SKM-1 treated with dmso at 0.1 percent for 144 hours (cell line): ENCODE data around the gene HMCN2.

Experiments
- DNase-seq: peaks from one replicate; lab custom pipeline; 2025; ENCODE audit not compliant: unreplicated experiment; lab: John Stamatoyannopoulos, UW

HMCN2 gene

DNA sequence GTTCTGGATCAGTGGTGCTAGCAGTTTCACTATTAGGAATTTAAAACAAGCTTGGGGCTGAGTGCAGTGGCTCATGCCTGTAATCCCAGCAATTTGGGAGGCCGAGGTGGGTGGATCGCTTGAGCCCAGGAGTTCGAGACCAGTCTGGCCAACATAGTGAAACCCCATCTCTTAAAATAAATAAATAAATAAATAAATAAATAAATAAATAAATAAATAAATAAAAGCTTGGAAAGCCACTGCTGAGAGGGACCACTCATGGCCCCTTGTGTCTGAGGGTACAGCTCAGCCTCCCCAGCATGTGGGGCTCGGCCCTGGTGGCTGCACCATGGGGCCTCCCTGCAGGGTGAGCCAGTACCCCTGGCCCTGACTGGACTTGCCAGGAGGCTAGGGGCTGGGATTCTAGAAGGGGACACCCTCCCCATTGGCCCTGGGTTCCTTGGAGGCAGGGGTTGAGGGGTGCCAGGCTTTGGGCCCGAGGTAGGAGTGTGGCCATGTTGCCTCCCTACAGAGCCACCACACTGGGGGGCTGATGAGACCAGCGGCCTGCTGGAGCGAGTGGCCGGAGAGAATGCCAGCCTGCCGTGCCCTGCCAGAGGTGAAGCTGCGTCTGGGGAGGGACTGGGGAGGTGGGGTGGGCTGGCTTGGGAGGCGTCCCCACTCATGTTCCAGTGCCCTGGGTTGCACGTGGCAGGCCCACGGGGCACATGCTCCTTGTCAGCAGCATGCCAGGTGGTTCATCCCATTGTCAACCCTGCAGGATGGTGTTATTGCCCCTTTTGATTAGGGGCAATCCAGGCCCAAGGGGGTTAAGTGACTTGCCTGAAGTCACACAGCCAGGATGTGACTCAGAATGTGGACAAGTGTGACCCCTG, 76.5 kb downstream of the HMCN2 start:
- no peak for DNase-seq

DNA sequence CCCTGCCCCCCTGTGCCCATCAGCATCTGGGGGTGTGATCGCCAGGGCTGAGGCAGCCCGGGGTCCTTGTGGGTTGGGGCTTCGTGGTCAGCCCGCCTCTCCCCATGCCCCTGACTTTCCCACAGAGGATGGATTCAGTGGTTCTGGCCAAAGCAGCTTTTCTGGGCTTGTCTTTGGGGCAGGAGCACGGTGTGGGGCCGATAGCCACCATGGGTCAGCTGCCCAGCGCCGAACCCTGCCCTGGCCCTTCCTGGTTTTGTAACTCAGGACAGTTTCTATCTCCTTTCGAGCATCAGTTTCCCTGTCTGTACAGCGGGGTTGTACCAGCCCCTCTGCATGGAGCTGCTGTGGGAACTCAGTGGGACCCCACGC, 77.1 kb downstream of the HMCN2 start:
- no peak for DNase-seq

DNA sequence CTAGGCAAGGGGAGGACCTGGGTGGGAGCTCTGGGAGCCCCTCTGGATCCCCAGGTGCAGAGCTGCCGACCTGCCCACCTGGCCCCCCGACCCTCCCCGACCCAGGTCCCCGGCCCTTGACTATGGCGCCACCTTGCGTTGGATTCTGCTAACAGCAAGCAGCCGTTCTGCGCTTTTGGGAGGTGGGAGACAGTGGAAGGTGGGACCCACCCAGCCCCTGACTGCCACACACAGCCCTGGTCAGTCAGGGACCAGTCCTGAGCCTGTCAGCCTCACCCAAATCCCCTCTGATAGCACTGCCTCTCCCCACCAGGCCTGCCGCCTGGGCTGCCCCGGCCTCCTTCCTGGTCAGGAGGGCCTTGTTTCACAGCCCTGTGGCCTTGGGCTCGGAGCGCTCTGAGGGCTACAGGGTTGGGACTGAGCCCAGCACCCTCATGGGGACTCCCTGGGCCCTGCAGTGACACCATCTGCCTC, 77.9 kb downstream of the HMCN2 start:
- DNase-seq: no peak

DNA sequence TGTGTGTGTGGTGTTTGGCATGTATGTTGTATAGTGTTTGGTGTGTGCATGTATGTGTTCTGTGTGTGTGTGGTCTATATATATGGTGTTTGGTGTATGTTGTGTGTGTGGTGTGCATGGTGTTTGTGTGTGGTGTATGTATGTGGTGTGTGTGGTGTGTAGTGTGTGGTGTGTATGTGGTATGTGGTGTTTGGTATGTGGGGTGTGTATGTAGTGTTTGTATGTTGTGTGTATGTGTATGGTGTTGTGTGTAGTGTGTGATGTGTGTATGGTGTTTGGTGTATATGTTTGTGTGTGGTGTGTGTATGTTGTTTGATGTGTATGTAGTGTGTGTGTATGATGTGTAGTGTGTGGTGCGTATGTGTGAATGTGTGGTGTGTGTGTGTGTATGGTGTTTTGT, 78.8 kb downstream of the HMCN2 start:
- no peak for DNase-seq

DNA sequence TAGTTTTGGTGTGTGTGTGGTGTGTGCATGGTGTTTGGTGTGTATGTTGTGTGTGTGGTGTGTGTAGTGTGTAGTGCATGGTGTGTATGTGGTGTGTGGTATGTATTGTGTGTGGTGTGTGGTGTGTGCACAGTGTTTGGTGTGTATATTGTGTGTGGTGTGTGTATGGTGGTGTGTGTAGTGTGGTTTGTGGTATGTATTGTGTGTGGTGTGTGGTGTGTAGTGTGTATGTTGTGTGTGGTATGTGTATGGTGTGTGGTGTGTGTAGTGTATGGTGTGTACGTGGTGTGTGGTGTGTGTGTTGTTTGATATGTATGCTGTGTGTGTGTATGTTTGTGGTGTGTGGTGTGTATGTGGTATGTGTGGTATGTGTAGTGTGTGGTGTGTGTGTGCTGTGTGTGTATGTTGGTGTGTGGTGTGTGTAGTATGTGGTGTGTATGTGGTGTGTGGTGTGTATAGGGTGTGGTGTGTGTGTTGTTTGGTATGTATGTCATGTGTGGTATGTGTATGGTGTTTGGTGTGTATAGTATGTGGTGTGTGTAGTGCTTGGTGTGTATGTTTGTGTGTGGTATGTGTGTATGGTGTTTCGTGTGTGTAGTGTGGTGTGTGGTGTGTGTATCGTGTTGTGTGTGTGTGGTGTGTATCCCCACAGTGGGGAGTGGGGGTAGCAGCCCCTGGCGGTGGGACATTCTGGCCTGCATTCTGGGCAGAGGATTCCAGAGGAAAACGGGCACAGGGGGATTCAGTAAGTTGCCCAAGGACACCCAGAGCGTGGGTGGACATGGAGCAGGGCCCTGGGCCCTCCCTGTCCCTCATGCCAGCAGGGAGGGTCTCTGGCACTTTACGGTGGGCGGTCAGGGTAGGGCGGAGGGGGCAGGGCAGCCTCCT, 79.7 kb downstream of the HMCN2 start:
- no peak for DNase-seq

DNA sequence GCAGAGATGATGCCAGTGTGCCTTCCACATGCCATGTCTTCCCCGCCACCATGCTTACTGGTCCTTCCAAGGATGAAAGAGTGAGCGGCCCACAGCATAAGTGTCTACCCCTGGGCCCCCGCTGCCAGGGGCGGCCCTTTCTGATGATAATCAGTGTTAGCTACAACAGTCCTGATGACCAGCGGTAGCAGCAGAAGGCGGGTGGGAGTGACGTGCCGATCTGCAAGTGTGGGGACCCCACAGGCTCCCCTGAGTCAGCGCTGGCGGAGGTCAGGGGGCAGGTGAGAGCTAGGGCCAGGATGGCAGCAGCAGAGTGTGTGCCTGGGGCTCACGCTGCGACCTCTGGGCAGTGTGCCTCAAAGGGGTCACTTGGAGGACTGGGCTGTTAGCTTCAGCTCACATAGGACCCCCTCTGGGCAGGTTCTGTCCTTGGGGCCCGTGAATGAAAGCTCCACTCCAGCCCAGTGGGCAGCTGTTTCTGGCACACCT, 80.4 kb downstream of the HMCN2 start:
- DNase-seq: no peak

DNA sequence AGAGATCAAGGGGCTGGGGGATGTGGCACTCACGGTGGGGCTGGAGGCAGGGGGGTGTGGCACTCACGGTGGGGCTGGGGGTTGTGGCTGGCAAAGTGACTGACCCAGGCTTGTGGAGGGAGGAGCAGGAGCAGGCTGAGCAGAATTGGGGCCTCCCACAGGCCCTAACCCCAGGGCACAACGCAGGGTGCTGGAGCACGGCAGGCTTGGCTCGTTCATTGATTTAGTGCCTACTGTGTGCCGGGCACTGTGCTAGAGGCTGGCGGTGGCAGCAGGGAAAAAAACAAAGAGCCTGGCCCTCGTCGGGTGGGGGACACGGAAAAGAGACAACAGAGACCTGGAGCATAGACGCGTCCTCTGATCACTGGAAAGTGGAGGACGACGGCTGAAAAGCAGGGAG, 80.9 kb downstream of the HMCN2 start:
- no peak for DNase-seq

DNA sequence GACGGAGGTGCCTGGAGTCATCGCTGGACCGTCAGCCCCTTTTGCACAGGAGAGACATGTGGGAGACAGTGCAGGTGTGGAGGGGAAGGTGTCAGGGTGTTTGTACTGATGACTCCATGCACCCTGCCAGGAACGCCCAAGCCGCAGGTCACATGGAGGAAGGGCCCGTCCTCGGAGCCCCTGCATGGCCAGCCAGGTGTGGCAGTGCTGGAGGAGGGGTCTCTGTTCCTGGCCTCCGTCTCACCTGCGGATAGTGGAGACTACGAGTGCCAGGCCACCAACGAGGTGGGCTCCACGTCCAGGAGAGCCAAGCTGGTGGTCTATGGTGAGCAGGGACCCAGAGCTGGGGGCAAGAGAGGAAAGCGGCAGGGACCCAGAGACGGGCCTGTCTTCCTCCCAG, 81.5 kb downstream of the HMCN2 start:
- no peak for DNase-seq

DNA sequence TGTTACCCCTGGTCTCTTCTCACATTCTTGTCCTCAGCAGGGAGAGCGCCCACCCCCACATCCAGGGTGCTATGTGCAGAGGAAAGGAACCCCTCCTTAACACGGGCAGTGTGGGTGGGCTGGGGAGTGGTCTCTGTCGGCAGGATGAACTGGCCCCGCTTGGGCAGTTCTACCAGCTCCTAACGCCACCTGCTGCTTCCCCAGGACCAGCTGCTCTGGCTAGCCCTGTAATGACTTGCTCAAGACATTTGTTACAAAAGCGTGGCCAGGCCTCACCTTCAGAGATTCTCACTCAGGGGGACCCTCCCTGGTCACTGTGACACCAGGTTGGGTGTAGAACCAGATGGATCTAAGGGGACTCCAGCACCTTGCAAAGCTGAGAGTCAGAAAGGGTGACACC, 82.4 kb downstream of the HMCN2 start:
- no peak for DNase-seq

DNA sequence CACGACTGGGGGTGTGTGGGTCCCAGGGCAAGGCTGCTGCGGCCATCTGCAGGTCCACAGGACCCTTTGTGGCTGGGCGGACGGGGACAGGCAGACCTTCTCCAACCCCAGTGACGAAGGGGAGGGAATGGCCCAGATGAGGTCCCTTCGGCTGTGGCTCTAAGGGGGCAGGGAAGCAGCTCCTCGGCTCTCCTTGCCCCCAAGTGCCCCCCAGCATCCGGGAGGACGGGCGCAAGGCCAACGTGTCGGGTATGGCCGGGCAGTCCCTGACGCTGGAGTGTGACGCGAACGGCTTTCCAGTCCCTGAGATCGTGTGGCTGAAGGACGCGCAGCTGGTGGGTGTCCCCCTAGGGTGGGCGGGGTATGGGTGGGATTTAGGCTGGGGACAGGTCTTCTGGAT, 82.8 kb downstream of the HMCN2 start:
- DNase-seq: no peak

DNA sequence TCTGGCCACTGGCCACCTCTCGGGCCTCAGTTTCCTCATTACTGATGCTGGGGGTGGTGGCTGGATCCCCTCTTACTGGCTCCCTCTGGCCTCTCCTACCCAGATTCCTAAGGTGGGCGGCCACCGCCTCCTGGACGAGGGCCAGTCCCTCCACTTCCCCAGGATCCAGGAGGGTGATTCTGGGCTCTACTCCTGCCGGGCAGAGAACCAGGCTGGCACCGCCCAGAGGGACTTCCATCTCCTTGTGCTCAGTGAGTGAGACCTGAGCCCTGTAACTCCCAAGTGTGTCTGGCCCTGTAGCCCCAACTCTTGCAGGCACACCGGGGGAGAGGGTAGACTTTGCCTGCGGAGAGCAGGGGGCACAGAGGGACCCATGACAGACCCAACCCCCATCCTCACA, 83.3 kb downstream of the HMCN2 start:
- DNase-seq: no peak

DNA sequence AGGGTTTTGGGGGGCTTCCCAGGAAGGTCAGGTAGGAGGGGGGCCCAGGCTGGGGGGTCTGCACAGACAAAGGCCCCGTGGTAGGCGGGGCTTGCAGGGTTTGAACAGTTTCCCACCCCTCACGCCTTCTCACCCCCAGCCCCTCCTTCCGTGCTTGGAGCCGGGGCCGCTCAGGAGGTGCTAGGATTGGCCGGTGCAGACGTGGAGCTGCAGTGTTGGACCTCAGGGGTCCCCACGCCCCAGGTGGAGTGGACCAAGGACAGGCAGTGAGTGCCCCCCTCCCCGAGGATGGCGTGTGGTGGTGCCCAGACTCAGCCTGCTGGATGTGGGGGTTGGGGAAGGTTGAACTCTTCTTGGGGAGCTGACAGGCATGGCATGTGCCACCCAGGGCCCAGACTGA, 83.8 kb downstream of the HMCN2 start:
- no peak for DNase-seq

DNA sequence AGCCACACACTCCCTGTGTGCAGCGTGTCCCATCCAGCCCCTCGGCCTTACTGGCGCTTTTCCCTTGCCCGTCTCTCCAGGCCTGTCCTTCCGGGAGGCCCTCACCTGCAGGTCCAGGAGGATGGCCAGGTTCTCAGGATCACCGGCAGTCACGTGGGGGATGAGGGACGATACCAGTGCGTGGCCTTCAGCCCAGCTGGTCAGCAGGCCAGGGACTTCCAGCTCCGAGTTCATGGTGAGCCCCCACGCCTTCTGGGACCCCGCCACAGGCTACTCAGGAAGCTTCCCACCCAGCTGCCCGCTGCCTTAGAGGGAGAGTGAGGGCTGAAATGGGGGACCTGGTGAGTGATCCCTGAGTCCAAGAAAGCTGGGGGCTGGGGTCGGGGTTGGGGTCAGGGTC, 85.8 kb downstream of the HMCN2 start:
- no peak for DNase-seq

DNA sequence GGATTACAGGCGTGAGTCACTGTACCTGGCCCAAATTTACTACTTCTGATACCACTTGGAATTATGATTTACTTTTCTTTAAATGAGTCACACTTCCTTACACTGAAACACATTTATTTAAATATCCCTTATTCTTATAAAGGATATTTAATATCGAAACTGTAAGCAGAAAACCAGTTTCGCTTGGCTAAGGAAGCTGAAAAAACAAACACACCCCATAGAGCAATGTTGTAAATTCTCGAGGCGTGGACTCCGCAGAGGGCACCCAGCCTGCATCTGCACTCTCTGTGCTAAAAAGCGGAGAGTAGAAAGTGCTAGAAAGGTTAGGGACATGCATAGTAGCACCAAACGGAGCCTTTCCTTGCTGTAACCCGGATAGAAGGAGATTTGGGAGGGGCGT, 86.5 kb downstream of the HMCN2 start:
- no peak for DNase-seq

DNA sequence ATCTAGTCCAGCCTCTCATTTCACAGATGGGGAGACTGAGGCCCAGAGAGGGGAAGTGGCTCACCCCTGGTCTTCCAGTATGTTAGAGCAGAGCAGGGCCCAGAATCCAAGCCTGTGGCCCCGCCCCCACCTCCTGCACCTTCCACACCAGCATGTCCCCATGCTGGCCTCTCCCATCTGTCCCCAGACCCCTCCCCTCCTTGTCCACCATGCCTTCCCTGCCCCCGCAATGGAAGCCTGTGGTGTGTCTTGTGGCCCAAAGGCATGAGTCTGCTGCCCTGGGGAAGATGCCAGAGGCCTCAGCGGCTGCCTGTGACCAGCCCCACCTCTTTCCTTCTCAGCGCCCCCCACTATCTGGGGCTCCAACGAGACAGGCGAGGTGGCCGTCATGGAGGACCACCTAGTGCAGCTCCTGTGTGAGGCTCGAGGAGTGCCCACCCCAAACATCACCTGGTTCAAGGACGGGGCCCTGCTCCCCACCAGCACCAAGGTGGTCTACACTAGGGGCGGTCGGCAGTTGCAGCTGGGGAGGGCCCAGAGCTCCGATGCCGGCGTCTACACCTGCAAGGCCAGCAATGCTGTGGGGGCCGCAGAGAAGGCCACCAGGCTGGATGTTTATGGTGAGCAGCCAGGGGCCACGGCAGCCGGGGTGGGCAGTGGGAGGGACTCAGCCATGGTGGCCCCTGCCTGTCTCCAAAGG, 87.2 kb downstream of the HMCN2 start:
- no peak for DNase-seq

DNA sequence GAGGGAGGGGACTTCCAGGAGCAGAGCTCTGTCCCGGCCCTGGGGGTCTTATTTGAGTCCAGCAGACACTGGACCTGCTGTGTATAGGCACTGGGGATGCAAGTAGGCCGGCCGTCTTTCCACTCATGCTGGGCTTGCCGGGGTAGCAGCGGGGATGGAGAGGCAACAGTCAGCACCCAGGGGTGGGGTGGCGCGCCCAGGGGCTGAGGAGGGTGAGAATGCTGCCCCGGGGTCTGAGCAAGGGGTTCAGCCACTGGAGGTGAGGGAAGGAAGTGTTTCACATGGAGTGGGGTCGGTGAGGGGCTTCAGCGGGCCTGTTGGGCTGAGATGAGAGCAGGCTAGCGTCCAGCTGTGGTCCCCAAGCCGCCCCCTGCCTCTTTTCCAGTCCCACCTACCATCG, 88.8 kb downstream of the HMCN2 start:
- DNase-seq: no peak

DNA sequence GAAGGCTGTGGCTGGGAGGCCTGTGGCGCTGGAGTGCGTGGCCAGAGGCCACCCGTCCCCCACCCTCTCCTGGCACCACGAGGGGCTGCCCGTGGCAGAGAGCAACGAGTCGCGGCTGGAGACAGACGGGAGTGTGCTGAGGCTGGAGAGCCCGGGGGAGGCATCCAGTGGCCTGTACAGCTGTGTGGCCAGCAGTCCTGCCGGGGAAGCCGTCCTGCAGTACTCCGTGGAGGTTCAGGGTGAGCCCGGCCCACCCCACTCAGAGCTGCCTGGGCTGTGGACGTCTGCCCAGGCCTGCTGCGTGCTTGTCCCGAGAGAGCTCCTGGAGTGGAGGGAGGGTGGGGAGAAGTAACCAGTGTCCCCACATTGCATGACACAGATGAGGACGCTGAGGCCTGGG, 89.2 kb downstream of the HMCN2 start:
- no peak for DNase-seq

DNA sequence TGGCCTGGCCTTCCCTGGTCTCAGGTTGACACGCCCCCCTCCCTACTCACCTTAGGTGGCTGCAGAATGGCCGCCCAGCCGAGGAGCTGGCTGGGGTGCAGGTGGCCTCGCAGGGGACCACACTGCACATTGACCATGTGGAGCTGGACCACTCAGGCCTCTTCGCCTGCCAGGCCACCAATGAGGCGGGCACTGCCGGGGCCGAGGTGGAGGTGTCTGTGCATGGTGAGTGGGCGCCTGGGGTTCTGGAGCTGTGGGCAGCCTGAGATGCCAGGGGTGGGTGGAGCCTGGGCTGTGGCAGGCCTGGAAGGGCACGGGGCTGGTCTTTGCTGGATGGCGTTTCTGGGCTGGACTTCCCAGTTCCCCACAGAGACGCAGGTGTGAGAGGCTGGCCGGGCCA, 90.5 kb downstream of the HMCN2 start:
- no peak for DNase-seq

DNA sequence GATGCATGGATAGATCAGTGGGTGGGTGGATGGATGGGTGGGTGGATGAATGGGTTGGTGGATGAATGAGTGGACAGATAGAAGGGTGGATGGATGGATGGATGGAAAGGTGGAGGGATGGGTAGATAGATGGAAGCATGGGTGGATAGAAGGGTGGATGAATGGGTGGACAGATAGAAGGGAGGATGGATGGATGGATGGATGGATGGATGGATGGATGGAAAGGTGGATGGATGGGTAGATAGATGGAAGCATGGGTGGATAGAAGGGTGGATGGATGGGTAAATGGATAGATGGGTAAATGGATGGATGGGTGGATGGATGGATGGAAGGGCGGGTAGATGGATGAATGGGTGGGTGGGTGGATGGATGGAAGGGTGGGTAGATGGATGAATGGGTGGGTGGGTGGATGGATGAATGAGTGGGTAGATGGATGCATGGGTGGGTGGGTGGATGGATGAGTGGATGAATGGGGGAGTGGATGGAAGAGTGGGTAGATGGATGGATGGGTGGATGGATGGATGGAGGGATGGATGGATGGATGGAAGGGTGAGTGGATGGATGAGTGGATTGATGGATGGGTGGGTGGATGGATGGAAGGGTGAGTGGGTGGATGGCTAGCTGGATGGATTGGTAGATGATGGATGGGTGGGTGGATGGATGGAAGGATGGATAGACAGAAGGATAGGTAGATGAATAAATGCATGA, 91.5 kb downstream of the HMCN2 start:
- no peak for DNase-seq

DNA sequence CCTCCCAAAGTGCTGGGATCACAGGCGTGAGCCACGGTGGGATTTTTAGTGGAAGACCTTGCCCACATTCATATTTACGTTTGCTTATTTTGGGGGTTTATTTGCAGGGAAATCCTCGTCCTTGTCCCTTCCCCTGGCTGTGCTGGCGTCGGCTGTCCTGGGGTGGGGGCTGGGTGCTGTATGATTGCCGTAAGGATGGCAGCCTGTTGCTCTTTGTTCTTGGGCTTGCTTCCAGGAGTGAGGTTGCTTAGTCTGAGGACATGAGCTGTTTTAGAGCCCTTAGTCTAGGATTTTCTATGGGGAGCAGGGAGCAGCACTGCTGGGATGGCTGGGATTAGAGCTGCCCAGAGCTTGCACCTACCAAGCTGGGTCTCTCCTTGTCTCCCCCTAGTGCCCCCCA, 93.4 kb downstream of the HMCN2 start:
- no peak for DNase-seq

DNA sequence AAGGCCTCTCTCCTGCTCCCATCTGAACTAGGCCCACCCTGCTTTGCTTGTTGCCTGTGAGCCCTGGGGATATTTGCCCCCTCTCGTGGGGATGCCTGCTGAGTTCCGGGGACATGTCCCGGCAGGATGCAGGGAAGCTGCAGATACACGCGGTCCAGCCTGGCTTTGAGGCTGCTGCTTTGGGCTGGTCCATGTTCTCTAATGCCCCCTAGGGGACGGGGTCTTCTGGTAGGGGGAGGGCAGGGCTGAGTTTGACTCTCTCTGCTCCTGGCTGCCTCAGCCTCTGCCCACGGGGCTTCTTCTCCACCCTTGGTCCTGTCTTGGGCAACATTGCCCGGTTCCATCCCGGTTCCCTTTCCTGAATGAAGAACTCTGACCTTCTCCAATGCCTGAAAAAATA, 94.3 kb downstream of the HMCN2 start:
- DNase-seq: no peak
